ENCODE data around the gene SEC22C. TPM values are rescaled to one million over a fixed set of nuclear protein-coding genes. Genes with fewer than 3 reads are reported as not detected.

Gene SEC22C
- total and polyA plus RNA-seq, 2 of the 4 experiments (the other 2 are of a cell fraction), result 24.0 to 43.9 TPM

- CTCF ChIA-PET, result interaction anchor here (1.0 kb wide), 1 partner anchor 14 kb away, joined by 4 read pairs; no protein-coding TSS in a partner anchor
- in situ Hi-C loops (cut with MboI; ENCODE audit: low sequenced_read_pairs), result loop anchor here (10.0 kb wide), 1 partner anchor 279 kb away; no protein-coding TSS in a partner anchor
- no peaks in the 10 kb centered on the region for H3K9me3 ChIP-seq (ENCODE audit: control insufficient read depth, insufficient read depth, low read length)
- dilution Hi-C loops (cut with HindIII; ENCODE audit: low sequenced_read_pairs, unreplicated experiment), result no loop called here
- no peak overlapping the region for H4K91ac ChIP-seq (ENCODE audit: insufficient read depth, low read depth, low read length)
- H3K18ac ChIP-seq (ENCODE audit: low read depth, low read length), result no peak overlapping the region
- no peak for ATAC-seq (ENCODE audit: low read depth)
- H3K4me1 ChIP-seq (ENCODE audit: control insufficient read depth, insufficient read depth, low read length), result no peaks in the 10 kb centered on the region
- H3K4me2 ChIP-seq (ENCODE audit: low read depth, low read length), result no peak overlapping the region
- no peak overlapping the region for H4K5ac ChIP-seq (ENCODE audit: low read depth, low read length)
- H3K9ac ChIP-seq (ENCODE audit: low read depth, low read length), result no peak overlapping the region
- H4K8ac ChIP-seq (ENCODE audit: low read depth in 2 of 2, low read length in 2 of 2), result no peak overlapping the region
- no peaks in the 10 kb centered on the region for H3K9me1 ChIP-seq (ENCODE audit: insufficient read depth, low read length)
- H2AFZ ChIP-seq (replicated peaks; ENCODE audit: low read length, poor library complexity), result no peak overlapping the region
- no peaks in the 10 kb centered on the region for H3K79me1 ChIP-seq (ENCODE audit: low read depth in 1 of 2, low read length in 2 of 2)
- H2BK5ac ChIP-seq (ENCODE audit: low read depth, low read length, poor library complexity, severe bottlenecking), result no peak overlapping the region
- no peak overlapping the region for H2BK15ac ChIP-seq (ENCODE audit: low read depth, low read length)
- H2BK20ac ChIP-seq (ENCODE audit: low read depth, low read length), result no peak overlapping the region
- no peak overlapping the region for H3K23ac ChIP-seq (ENCODE audit: low read depth, low read length)
- POLR2A ChIA-PET (ENCODE audit: unreplicated experiment), result no interaction called here
- no peak overlapping the region for H3K4me3 ChIP-seq (ENCODE audit: insufficient read depth, low read depth, low read length)
- no peaks in the 10 kb centered on the region for H4K20me1 ChIP-seq (ENCODE audit: insufficient read depth, low read length)
- BruUV-seq (replicated peaks), result no TSS peak
- H3K4ac ChIP-seq (ENCODE audit: low read depth, low read length), result no peak overlapping the region
- no peaks in the 10 kb centered on the region for H3K36me3 ChIP-seq (ENCODE audit: control insufficient read depth, insufficient read depth, low read length)
- TF ChIP-seq USF2 (IDR thresholded peaks at IDR 0.05; ENCODE audit: low read depth, low read length), result no peak
- no peak for TF ChIP-seq POLR2A (IDR thresholded peaks at IDR 0.05; ENCODE audit: low read depth, low read length)
- TF ChIP-seq MXI1 (IDR thresholded peaks at IDR 0.05; ENCODE audit: borderline replicate concordance, low read depth, low read length), result no peak
- TF ChIP-seq CEBPB (IDR thresholded peaks at IDR 0.05; ENCODE audit: low read depth, low read length), result no peak
- TF ChIP-seq BHLHE40 (IDR thresholded peaks at IDR 0.05; ENCODE audit: low read depth, low read length), result no peak
- no peak for TF ChIP-seq MAFK (IDR thresholded peaks at IDR 0.05; ENCODE audit: low read depth, low read length)
- TF ChIP-seq FOS (IDR thresholded peaks at IDR 0.05; ENCODE audit: low read depth, low read length), result no peak
- no peak for TF ChIP-seq SMC3 (IDR thresholded peaks at IDR 0.05; ENCODE audit: low read depth, low read length)
- no peak for TF ChIP-seq CTCF (conservative IDR thresholded peaks at IDR 0.05; ENCODE audit: low read depth, low read length)
- TF ChIP-seq MAZ (IDR thresholded peaks at IDR 0.05; ENCODE audit: borderline replicate concordance, low read depth, low read length), result no peak
- no peak for TF ChIP-seq RFX5 (IDR thresholded peaks at IDR 0.05; ENCODE audit: low read depth, low read length)
- no peak for TF ChIP-seq RAD21 (IDR thresholded peaks at IDR 0.05; ENCODE audit: low read length)
- no peak for TF ChIP-seq NFE2L2 (IDR thresholded peaks at IDR 0.05; ENCODE audit: low read depth, low read length)
- TF ChIP-seq RCOR1 (IDR thresholded peaks at IDR 0.05; ENCODE audit: insufficient replicate concordance, low read length), result no peak
- TF ChIP-seq CHD1 (IDR thresholded peaks at IDR 0.05; ENCODE audit: low read depth, low read length), result no peak
- no peak for TF ChIP-seq ELK1 (IDR thresholded peaks at IDR 0.05; ENCODE audit: borderline replicate concordance, low read depth, low read length)
- no peak overlapping the region for H2AK9ac ChIP-seq (replicated peaks; ENCODE audit: low read depth, low read length, poor library complexity)
- no peak for DNase-seq
- H2BK120ac ChIP-seq (ENCODE audit: low read depth, low read length), result no peak overlapping the region
- no peak overlapping the region for H2AK5ac ChIP-seq (ENCODE audit: low read depth, low read length)
- no peak overlapping the region for H3K27ac ChIP-seq (ENCODE audit: insufficient read depth, low read length)
- no peak overlapping the region for H3K14ac ChIP-seq (replicated peaks; ENCODE audit: low read depth, low read length)
- intact Hi-C loops (cut with micrococcal nuclease), result no loop called here
- H3K27me3 ChIP-seq (ENCODE audit: control insufficient read depth, insufficient read depth, low read length), result peaks cover 20% of the 10 kb centered on the region
- no CpG with 5 or more reads among the region's 7 CpGs for WGBS, 2 experiments (ENCODE audit: extremely low coverage in 2 of 2, insufficient read length in 1 of 2)
- no peak overlapping the region for H3K56ac ChIP-seq (ENCODE audit: extremely low read depth, insufficient read depth, low read length)
Observed at GRCh38 chr3:42533161-42533897, 48.4 kb downstream of the SEC22C start.

Data from IMR-90 (cell line).